ENCODE results near the gene OPRM1.
A peak's percentile ranks its signal among the peaks of the same experiment; 100 is the strongest.

Gene OPRM1

DNA sequence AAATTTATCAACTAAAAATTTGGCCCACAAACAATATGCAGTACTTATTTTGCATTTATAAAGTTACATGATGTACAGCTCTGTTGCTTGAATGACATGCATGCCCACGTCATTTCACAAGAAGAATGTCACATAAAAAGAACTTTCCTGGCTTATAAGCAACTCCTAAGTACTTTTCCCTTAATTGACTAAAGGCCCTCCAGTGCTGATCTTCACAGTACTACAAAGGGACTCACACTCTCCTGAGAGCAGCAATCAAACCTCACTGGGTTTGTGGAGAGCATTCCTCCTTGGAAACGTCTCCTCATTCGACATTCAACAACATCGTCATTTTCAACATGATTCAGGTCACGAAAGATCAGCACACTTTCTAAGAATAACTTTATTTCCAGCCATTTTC lies 206.5 kb downstream of the OPRM1 start:
- no peaks in the 10 kb centered on the region for H3K9me3 ChIP-seq (ENCODE audit: control insufficient read depth, low read length)
- no peaks in the 10 kb centered on the region for H3K27me3 ChIP-seq (ENCODE audit: control insufficient read depth, insufficient read depth, low read length)
- H3K4me2 ChIP-seq (ENCODE audit: low read length) = no peak overlapping the region
- no peak overlapping the region for H2AFZ ChIP-seq
- H3K4me3 ChIP-seq (ENCODE audit: low read depth, low read length) = no peak overlapping the region
- H3K9ac ChIP-seq = no peak overlapping the region
- no peak overlapping the region for H3K27ac ChIP-seq
- H3K36me3 ChIP-seq (ENCODE audit: control insufficient read depth, insufficient read depth, low read length) = no peaks in the 10 kb centered on the region
- H3K4me1 ChIP-seq = peaks cover 2% of the 10 kb centered on the region
- no peaks in the 10 kb centered on the region for H3K79me2 ChIP-seq
- TF ChIP-seq, protein P1, sequence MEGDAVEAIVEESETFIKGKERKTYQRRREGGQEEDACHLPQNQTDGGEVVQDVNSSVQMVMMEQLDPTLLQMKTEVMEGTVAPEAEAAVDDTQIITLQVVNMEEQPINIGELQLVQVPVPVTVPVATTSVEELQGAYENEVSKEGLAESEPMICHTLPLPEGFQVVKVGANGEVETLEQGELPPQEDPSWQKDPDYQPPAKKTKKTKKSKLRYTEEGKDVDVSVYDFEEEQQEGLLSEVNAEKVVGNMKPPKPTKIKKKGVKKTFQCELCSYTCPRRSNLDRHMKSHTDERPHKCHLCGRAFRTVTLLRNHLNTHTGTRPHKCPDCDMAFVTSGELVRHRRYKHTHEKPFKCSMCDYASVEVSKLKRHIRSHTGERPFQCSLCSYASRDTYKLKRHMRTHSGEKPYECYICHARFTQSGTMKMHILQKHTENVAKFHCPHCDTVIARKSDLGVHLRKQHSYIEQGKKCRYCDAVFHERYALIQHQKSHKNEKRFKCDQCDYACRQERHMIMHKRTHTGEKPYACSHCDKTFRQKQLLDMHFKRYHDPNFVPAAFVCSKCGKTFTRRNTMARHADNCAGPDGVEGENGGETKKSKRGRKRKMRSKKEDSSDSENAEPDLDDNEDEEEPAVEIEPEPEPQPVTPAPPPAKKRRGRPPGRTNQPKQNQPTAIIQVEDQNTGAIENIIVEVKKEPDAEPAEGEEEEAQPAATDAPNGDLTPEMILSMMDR (IDR thresholded peaks at IDR 0.05) = no peak

DNA sequence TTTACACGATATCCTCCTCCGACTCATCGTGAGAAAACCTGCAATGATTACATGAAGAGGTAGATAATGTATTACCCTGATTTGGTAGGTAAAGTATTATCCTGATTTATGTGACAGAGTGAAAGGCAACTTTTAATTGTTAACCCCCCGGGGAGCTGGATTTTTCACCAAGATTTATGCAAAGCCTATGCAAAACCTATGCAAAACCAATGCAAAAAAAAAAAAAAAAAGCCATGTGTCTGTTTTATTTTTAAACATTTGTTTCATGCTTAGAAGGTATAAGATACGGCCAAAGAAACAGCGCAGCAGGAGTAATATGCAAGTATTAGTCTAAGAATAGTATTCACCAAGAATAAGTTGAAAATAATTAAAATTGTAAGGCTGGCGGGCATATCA lies 207.7 kb downstream of the OPRM1 start:
- Histone ChIP-seq H3K27ac (no peak overlapping the region), H3K4me2 (ENCODE audit: low read length) (peak overlapping the region; percentile 15), H3K9me3 (ENCODE audit: control insufficient read depth, low read length) (no peaks in the 10 kb centered on the region), H3K79me2 (no peaks in the 10 kb centered on the region), H3K36me3 (ENCODE audit: control insufficient read depth, insufficient read depth, low read length) (no peaks in the 10 kb centered on the region), H2AFZ (no peak overlapping the region), H3K4me1 (peaks cover 2% of the 10 kb centered on the region), H3K9ac (no peak overlapping the region), H3K27me3 (ENCODE audit: control insufficient read depth, insufficient read depth, low read length) (no peaks in the 10 kb centered on the region), H3K4me3 (ENCODE audit: low read depth, low read length) (no peak overlapping the region)
- TF ChIP-seq, protein P1 (IDR thresholded peaks at IDR 0.05) = no peak

DNA sequence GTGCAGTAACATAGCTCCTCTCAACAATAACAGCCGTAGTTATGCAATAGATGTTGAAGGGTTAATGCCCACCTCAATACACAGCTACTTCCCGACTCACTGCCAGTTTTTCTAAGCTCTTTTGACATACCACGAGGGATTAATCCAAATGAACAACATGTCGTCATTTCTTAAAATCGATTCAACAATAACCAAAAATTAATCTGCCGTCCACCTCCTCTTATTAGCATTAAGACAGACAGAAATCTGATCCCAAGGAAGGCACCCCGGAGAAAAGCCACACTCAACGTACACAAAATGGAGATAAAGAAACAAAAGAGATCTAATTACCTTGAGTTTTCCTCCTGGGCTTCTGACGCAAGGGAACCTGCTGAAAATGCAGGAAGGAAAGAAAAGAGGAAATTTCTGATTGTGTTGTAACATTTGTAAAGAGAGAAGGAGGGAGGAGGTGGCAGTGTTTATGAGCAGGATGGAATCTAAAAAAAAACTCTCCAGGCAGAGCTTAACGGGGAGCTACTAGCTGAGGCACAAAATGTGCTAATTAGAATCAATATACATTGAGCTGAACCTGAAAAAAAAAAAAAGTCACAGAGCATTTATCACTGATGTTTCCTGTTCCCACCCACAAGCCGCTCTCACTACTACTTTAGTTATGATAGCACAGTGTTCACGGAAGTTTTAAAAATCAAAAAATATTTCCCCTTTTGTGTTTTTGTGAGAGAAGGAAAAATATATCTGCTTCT lies 208.2 kb downstream of the OPRM1 start:
- no peak overlapping the region for H3K4me3 ChIP-seq (ENCODE audit: low read depth, low read length)
- no peak overlapping the region for H3K9ac ChIP-seq

DNA sequence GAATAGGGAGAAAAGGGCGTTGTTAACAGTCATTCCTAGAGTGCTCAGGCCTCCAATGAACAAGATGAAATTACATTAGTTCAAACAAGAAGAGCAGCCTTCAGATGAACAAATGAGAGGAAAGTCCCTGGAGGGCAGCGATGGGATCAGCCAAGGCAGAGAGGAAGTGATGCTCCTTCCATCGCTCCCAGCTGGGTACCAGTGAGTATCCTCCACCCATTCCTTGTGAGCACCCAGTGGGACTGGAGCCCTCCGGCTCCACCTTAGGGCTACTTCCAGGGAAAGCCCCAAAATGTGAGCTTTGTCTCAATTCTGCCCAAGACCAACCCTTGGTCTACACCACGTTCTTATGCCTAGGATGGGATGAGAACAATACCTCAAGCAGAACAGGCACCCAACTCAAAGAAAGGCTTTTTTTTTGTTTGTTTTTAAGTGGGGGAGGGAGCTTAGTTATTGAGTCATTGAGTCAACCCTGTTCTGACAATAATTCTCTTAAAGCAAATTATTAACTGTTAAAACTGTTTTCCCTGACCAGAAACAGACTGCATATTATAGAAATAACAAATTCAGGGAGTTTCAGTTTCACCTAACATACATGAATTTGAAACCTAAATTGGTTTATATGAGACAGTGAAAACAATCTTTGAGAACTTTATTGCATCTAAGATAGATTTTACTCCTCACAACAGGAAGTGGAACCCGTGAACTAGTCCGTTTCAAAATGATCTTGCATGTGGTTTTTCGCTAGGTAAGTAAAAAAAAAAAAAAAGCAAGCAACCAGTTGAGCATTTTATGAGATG lies 210.7 kb downstream of the OPRM1 start:
- H3K4me3 ChIP-seq (ENCODE audit: low read depth, low read length) = no peak overlapping the region
- no peaks in the 10 kb centered on the region for H3K79me2 ChIP-seq
- H3K27ac ChIP-seq = no peak overlapping the region
- H3K4me1 ChIP-seq = no peaks in the 10 kb centered on the region
- H3K9me3 ChIP-seq (ENCODE audit: control insufficient read depth, low read length) = no peaks in the 10 kb centered on the region
- H3K36me3 ChIP-seq (ENCODE audit: control insufficient read depth, insufficient read depth, low read length) = no peaks in the 10 kb centered on the region
- TF ChIP-seq, protein P1 (IDR thresholded peaks at IDR 0.05) = no peak
- no peak overlapping the region for H2AFZ ChIP-seq
- no peaks in the 10 kb centered on the region for H3K27me3 ChIP-seq (ENCODE audit: control insufficient read depth, insufficient read depth, low read length)
- H3K9ac ChIP-seq = no peak overlapping the region
- no peak overlapping the region for H3K4me2 ChIP-seq (ENCODE audit: low read length)

More for the DNA sequence above, 208.2 kb downstream of the OPRM1 start:
- Histone ChIP-seq H3K36me3 (ENCODE audit: control insufficient read depth, insufficient read depth, low read length) (no peaks in the 10 kb centered on the region), H2AFZ (peak overlapping the region; percentile 68), H3K27ac (no peak overlapping the region), H3K4me2 (ENCODE audit: low read length) (peak overlapping the region; percentile 15), H3K9me3 (ENCODE audit: control insufficient read depth, low read length) (no peaks in the 10 kb centered on the region), H3K27me3 (ENCODE audit: control insufficient read depth, insufficient read depth, low read length) (no peaks in the 10 kb centered on the region), H3K4me1 (peaks cover 2% of the 10 kb centered on the region), H3K79me2 (no peaks in the 10 kb centered on the region)
- TF ChIP-seq, protein P1 (IDR thresholded peaks at IDR 0.05) = no peak
